ENCODE measurements around the gene RCE1. TPM values are rescaled to one million over a fixed set of nuclear protein-coding genes. Genes with fewer than 3 reads are reported as not detected.

The RCE1 gene
- total and polyA plus RNA-seq, 2 donors = 12.2 to 18.7 TPM

DNA sequence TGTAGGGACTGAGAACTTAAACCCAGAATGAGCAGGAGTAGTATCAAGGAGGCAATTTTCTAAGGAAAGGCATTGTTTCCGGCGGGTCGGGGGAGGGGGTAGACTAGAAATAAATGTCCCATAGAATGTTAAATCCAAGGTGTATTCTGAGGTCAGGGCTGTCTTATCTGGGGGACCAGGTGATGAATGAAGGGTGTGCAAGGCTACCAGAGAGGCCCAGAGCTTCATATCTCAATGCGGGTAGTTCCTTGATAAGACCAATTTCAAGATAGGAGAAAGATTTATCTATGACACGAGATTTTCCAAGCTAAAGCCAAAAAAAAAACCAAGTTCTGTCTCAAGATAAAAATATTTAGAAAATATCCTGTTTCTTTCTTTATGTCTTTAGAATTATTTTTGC is 8.3 kb upstream of the RCE1 start:
- Histone ChIP-seq H3K4me3 (ENCODE audit: low read depth, low read length) (no peak overlapping the region), H3K36me3 (ENCODE audit: insufficient read depth) (peaks cover 2% of the 10 kb centered on the region), H3K4me1 (ENCODE audit: insufficient read depth) (no peaks in the 10 kb centered on the region), H3K27ac (ENCODE audit: low read depth) (no peak overlapping the region)
- no peak for DNase-seq (ENCODE audit: extremely low spot score)
- WGBS = 75% methylated on average over 5 of the region's 5 CpGs

DNA sequence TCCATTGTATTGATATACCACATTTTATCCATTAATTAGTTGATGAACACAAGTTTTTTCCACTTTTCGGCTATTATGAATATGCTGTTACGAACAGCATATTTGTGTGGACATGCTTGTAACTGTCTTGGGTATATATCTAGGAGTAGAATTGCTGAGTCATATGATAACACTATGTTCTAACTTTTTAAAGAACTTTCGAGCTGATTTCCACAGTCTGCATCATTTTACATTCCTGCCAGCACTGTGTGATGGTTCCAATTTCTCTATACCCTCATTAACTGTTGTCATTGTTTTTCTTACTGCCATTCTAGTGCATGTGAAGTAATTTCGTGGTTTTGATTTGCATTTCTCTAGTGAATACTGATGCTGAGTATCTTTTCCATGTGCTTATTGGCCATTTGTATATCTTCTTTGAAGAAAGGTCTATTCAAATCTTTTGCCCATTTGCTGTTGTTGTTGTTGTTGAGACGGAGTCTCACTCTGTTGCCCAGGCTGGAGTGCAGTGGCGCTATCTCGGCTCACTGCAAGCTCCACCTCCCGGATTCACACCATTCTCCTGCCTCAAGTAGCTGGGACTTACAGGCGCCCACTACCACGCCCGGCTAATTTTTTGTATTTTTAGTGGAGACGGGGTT is 7.4 kb upstream of the RCE1 start:
- H3K27ac ChIP-seq (ENCODE audit: low read depth) = no peak overlapping the region
- no peak overlapping the region for H3K4me3 ChIP-seq (ENCODE audit: low read depth, low read length)
- no peak for DNase-seq (ENCODE audit: extremely low spot score)
- peaks cover 2% of the 10 kb centered on the region for H3K36me3 ChIP-seq (ENCODE audit: insufficient read depth)
- H3K4me1 ChIP-seq (ENCODE audit: insufficient read depth) = no peaks in the 10 kb centered on the region
- 91% methylated on average over 12 of the region's 12 CpGs for WGBS

DNA sequence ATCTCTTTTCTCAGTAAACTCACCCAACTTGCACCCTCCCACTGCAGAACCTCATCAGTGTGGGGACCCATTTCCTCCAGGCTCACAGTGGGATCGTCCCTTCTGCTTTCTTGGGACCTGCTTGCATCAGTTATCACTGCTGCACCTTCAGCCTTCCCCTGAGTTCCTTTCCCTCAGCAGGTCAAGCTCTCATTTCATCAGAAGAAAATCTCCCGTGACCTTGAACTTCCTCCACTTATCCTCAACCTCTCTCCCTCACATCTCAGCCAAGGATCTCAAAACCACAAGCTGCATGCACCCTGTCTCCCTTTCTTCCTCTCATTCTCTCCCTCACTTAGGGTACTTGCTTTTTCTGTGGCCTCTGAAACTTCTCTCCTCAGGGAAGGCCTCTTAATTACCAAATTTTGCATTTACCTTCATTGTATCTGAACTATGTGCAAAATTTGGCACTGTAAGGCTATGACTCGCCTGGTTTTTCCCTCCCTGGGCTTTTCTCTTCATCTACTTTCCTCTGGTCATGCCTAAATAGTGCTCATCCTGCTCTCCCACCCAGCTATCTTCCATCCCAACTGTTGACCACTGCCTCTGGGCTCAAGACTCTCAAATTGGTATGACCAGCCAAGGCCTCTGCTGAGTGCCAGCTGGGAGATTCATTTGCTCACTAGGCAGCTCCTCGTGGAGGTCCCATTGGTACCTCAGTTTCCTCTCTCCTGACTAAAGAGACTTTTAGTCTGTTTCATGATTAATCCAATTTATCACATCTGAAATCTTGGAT is 2.7 kb upstream of the RCE1 start:
- Histone ChIP-seq H3K27ac (ENCODE audit: low read depth) (no peak overlapping the region), H3K36me3 (ENCODE audit: insufficient read depth) (no peaks in the 10 kb centered on the region), H3K4me1 (ENCODE audit: insufficient read depth) (peaks cover 3% of the 10 kb centered on the region), H3K4me3 (ENCODE audit: low read depth, low read length) (no peak overlapping the region)
- WGBS = 85% methylated on average over 4 of the region's 4 CpGs
- no peak for DNase-seq (ENCODE audit: extremely low spot score)

- peak overlapping the region; percentile 98 for H3K4me3 ChIP-seq (ENCODE audit: low read depth, low read length)
- H3K27ac ChIP-seq (ENCODE audit: low read depth) = no peak overlapping the region
- DNase-seq (ENCODE audit: extremely low spot score) = no peak
- WGBS = 88% methylated on average over 7 of the region's 7 CpGs
- H3K4me1 ChIP-seq (ENCODE audit: insufficient read depth) = peaks cover 3% of the 10 kb centered on the region
- no peaks in the 10 kb centered on the region for H3K36me3 ChIP-seq (ENCODE audit: insufficient read depth)
Measured at GRCh38 chr11:66841861-66842260, 1.4 kb upstream of the RCE1 start.

GRCh38 chr11:66842501-66842895 is 743 bp upstream of the RCE1 start:
- no peak for DNase-seq (ENCODE audit: extremely low spot score)
- Histone ChIP-seq H3K36me3 (ENCODE audit: insufficient read depth) (no peaks in the 10 kb centered on the region), H3K4me3 (ENCODE audit: low read depth, low read length) (peak overlapping the region; percentile 98), H3K4me1 (ENCODE audit: insufficient read depth) (peaks cover 3% of the 10 kb centered on the region), H3K27ac (ENCODE audit: low read depth) (peak overlapping the region; percentile 100)
- WGBS = 3% methylated on average over 11 of the region's 11 CpGs

DNA sequence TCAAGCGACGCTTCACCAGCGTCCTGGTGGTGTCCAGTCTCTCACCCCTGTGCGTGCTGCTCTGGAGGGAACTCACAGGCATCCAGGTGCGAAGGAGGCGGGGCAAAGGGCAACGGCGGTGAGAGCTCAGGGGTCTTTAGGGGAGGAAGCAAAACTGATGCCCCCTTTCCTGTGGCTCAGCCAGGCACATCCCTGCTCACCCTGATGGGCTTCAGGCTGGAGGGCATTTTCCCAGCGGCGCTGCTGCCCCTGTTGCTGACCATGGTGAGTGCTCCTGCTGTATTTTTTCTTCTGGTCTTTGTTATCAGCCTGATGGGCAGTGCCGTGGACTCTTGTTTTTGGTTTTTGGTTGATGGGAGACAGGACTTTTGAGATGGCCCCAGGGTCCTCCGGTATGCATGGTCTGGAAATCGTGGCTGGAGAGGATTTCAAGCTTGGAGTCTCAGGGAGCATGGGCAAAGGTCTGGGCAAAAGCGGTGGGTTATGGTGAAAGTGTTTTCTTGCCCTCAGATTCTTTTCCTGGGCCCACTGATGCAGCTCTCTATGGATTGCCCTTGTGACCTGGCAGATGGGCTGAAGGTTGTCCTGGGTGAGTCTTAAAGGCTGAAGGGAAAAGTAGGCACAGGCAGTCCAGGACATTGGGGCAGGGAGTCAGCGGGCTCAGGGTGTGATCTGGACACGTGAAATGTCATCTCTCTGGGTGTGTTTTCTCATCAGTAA is 695 bp downstream of the RCE1 start:
- no peak for DNase-seq (ENCODE audit: extremely low spot score)
- Histone ChIP-seq H3K4me3 (ENCODE audit: low read depth, low read length) (peak overlapping the region; percentile 98), H3K4me1 (ENCODE audit: insufficient read depth) (peaks cover 3% of the 10 kb centered on the region), H3K27ac (ENCODE audit: low read depth) (peak overlapping the region; percentile 88), H3K36me3 (ENCODE audit: insufficient read depth) (no peaks in the 10 kb centered on the region)
- 13% methylated on average over 16 of the region's 16 CpGs for whole genome bisulfite sequencing

GRCh38 chr11:66844496-66845142 is 1.4 kb downstream of the RCE1 start:
- no peak overlapping the region for H3K4me3 ChIP-seq (ENCODE audit: low read depth, low read length)
- H3K36me3 ChIP-seq (ENCODE audit: insufficient read depth) = no peaks in the 10 kb centered on the region
- no peak overlapping the region for H3K27ac ChIP-seq (ENCODE audit: low read depth)
- WGBS = 91% methylated on average over 12 of the region's 12 CpGs
- peaks cover 3% of the 10 kb centered on the region for H3K4me1 ChIP-seq (ENCODE audit: insufficient read depth)
- no peak for DNase-seq (ENCODE audit: extremely low spot score)

DNA sequence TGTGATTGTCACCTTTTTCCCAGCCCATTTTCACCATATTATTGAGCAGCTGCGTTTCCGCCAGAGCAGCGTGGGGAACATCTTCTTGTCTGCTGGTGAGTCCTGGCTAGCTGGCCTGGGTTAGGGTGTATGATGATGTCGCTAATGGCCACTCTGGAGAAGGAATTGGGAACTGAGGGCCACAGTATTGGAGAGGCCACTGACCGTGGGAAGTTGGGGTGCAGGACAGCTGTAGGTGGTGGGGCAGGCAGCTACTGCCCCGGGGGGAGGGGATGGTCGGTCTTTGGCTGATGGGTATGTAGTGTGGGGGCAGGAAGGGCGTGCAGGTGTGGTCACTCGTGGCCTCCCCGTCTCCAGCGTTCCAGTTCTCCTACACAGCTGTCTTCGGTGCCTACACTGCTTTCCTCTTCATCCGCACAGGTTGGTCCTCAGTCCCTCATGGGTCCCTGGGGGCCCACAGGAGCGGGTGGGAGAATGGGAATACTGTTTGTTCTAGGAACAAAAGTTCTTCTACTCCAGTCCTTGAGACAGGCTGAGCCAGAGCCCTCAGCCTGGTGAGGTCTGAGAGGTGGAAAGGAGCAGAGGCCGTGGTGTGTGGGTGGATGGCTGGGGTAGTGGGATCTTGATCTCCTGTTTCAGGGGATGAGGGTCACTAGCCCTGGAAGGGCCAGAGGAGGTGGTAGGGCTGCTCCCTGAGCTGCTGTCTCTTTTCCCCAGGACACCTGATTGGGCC is 2.1 kb downstream of the RCE1 start:
- H3K4me3 ChIP-seq (ENCODE audit: low read depth, low read length) = no peak overlapping the region
- H3K36me3 ChIP-seq (ENCODE audit: insufficient read depth) = no peaks in the 10 kb centered on the region
- WGBS = 87% methylated on average over 15 of the region's 15 CpGs
- H3K4me1 ChIP-seq (ENCODE audit: insufficient read depth) = peaks cover 3% of the 10 kb centered on the region
- DNase-seq (ENCODE audit: extremely low spot score) = no peak
- no peak overlapping the region for H3K27ac ChIP-seq (ENCODE audit: low read depth)

DNA sequence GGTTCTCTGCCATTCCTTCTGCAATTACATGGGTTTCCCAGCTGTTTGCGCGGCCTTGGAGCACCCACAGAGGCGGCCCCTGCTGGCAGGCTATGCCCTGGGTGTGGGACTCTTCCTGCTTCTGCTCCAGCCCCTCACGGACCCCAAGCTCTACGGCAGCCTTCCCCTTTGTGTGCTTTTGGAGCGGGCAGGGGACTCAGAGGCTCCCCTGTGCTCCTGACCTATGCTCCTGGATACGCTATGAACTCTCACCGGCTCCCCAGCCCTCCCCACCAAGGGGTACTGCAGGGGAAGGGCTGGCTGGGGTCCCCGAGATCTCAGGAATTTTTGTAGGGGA is 2.6 kb downstream of the RCE1 start:
- DNase-seq (ENCODE audit: extremely low spot score) = no peak
- Histone ChIP-seq H3K4me3 (ENCODE audit: low read depth, low read length) (no peak overlapping the region), H3K36me3 (ENCODE audit: insufficient read depth) (no peaks in the 10 kb centered on the region), H3K4me1 (ENCODE audit: insufficient read depth) (peaks cover 3% of the 10 kb centered on the region), H3K27ac (ENCODE audit: low read depth) (no peak overlapping the region)
- WGBS = 83% methylated on average over 9 of the region's 9 CpGs

DNA sequence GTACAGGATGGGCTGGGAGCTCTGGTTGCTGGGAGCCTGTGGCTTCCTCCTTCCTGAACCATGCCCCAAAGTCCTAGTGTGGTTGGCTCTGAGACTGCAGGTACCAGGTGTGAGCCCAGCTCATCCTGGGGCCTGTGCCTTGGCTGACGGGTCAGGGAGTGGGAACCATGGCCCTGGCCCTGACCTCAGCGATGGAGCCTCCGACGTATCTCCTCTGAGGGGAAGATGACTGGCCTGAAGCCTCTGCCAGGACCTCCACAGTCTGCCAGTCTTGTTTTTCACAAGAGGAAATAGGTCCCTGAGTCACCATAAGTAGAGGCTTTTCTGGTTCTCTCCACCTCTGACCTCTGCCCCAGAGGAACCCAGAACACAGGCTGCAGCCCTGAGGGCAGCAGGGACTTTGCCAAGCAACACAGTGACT is 3.4 kb downstream of the RCE1 start:
- no peaks in the 10 kb centered on the region for H3K36me3 ChIP-seq (ENCODE audit: insufficient read depth)
- no peak overlapping the region for H3K4me3 ChIP-seq (ENCODE audit: low read depth, low read length)
- H3K4me1 ChIP-seq (ENCODE audit: insufficient read depth) = peaks cover 3% of the 10 kb centered on the region
- DNase-seq (ENCODE audit: extremely low spot score) = no peak
- H3K27ac ChIP-seq (ENCODE audit: low read depth) = no peak overlapping the region
- WGBS = 89% methylated on average over 4 of the region's 4 CpGs

DNA sequence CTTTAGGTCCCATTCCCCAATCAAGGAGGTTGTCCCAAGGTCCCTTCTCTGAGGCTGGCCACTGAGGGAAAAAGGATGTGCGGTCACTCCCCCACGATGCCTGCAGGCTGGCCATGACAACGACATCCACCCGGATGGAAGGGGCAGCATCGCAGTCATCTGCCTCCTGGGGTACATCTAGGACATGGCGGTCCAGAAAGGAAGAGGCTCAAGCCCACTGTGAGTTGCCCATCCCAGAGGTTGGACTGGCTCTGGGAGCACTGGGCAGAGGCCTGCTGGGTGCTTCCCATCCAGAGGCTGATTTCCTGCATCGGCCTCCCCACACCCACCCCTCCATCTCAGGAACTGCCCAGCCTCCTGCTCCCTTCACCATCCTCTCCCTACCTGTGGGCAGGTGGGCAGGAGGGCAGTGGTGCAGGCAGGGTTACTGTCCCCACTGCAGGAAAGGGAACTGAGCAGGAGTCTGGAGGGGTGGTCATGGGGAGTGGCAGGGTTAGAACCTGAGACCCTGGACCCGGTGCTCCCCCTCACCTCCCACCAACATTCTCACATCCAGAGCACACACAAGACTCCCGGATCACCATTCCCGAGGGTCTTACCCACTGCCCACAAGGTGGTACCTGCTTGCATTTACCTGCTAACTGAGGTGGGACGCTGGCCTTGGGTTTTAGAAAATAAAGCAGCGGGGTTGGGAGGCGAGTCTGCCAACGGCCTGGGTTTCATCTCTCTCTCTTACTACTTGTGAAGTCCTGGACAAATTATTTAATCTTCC is 4.4 kb downstream of the RCE1 start:
- Histone ChIP-seq H3K36me3 (ENCODE audit: insufficient read depth) (no peaks in the 10 kb centered on the region), H3K27ac (ENCODE audit: low read depth) (no peak overlapping the region), H3K4me1 (ENCODE audit: insufficient read depth) (no peaks in the 10 kb centered on the region), H3K4me3 (ENCODE audit: low read depth, low read length) (no peak overlapping the region)
- no peak for DNase-seq (ENCODE audit: extremely low spot score)
- WGBS = 88% methylated on average over 14 of the region's 14 CpGs

- H3K4me3 ChIP-seq (ENCODE audit: low read depth, low read length) = no peak overlapping the region
- 86% methylated on average over 28 of the region's 28 CpGs for WGBS
- H3K4me1 ChIP-seq (ENCODE audit: insufficient read depth) = no peaks in the 10 kb centered on the region
- DNase-seq (ENCODE audit: extremely low spot score) = no peak
- H3K27ac ChIP-seq (ENCODE audit: low read depth) = no peak overlapping the region
- no peaks in the 10 kb centered on the region for H3K36me3 ChIP-seq (ENCODE audit: insufficient read depth)
Measured at GRCh38 chr11:66848671-66849500, 5.6 kb downstream of the RCE1 start.

Data from urinary bladder (tissue), 4 donors.